NCI-H1417 (cell line): Measurements from ENCODE around the gene DIP2C.
"Not testable (repeated sequence)": the region's sequence is repeated elsewhere in the genome, so short reads cannot be mapped to it uniquely, and the experiment has no call there.

Experiments
- DNase-seq, 3 experiments: peaks; one replicate each; lab custom pipeline; 2025; lab: John Stamatoyannopoulos, UW

The DIP2C gene

GRCh38 chr10:356452-356851 is 333.0 kb downstream of the DIP2C start:
- DNase-seq, result no peak

DNA sequence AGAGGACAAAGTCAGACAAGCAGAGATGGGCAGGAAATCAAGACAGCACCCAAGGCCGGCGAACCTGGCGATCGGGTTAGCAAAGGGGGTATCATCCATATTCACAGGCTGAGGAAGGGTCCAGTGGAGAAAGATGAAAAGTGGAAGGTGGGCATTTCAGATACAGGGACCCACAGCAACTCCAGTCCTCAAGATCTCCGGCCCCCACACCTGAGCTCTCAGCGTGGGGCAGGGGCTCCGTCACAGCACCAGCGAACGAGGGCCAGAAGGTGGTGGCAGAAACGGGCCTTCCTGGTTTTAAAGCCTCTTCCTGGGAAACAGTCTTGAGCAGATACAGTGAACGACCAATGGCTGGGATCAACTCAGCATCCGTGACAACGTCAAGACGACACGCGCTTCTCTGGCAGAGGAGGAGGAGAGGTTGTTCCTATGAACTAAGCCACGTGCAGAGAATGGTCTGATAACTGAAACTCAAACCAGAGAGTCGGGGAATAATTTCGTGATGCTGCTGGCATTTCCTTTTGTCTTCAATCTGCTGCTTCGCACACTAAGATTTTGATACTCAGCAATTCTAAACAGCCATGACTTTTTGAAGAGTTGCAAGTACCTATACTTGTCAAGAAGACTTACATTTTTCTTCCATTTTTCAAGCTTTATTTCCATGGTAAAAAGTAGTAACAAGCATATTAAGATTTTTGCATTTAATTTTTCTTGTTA is 334.4 kb downstream of the DIP2C start:
- DNase-seq, result no peak

- no peak for DNase-seq
These were observed 336.8 kb downstream of the DIP2C start for GRCh38 chr10:352476-353235.

DNA sequence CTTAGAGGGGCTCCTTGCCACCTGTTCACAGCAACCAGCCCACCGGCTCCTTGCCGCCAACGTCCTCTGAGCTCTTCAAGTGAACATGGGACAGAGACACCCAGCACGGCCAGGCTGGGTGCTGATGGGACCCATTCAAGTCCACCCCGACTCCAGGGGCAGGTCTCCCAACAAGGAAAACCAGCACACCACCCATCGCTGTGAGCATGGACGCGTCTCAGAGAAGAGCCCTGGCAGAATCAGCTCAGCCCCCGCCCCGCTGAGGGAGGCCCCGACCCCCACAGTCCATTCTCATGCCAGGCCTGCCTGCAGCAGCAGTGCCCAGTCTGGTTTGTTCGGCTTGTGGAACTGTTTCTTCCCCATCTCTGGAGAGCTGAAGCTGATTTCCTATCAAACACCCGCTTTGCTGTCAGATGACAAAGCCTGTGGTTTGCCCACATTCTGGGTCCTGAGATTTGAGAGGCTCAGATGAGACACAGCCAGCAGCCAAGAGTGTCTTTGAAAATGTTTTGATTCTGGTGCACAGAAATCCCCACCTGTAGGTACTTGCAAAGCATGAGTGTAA is 337.6 kb downstream of the DIP2C start:
- no peak for DNase-seq

- no peak for DNase-seq
These were observed 338.4 kb downstream of the DIP2C start for GRCh38 chr10:350981-351501.

DNA sequence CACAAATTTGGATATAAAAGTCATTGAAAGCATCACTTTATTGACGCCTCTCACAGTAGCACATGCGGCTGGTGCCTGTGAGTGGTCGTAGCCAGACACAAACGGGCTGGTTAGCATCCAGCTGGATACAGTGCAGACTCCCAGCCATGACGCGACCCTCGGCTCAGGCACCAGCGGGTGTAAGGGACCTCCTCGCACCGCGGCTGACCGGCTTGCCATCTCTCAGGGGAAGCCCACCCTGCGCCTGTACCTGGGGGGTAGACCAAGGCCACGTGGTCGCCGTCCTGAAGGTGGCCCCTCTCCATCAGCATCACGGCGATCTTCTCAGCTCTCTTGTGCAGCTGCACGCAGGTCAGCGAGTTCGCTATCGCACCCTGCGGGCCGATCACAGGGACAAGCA is 340.4 kb downstream of the DIP2C start:
- DNase-seq, result no peak

DNA sequence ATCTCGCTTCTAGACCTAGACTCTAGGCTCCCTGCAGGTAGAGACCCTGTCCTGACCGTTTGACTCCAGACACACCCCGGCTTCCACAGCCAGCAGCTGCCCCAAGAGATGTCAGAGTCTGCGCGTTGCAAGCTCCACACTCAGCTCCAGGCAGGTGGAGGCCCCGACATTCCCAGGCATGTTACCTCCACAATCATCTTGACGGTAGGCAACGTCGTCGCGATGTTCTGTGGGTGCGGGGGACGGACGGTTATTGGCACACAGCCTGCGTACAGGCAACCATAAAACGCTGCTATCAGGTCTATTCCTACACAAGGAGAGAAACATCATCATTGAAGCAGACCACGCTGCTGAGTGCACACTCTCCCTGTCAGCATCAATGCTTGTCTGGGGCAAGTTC is 341.0 kb downstream of the DIP2C start:
- no peak for DNase-seq

GRCh38 chr10:347774-348173 is 341.7 kb downstream of the DIP2C start:
- DNase-seq, result not testable (repeated sequence)

GRCh38 chr10:347190-347589 is 342.3 kb downstream of the DIP2C start:
- DNase-seq, result not testable (repeated sequence)

DNA sequence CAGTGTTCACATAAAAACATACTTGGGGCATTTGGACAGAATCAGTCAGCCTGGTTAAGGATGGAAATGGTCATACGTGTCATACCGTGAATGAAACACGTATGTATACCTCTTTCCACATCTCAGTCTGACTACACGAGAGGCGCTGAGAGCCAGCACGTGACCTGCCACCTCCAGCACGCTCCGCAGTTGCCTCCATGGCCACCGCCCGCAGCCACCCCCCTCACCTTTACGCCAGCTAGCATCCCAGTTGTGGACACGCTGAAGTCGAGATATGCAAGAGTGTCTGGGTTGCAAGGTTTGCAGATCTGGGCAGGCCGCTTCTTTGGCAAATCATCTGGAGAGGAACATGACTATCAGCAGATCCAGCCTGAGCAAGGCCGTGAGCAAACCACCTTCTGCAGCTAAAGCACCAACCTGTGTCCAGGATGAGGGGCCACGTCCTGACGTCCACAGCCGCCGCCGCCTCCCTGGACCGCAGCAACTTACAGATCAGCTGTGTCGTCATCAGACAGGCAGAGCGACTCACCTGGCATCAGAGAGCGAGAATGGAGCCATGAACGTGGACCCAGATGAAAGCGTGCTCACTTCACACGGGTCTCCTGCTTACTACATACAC is 344.8 kb downstream of the DIP2C start:
- DNase-seq, result no peak

DNA sequence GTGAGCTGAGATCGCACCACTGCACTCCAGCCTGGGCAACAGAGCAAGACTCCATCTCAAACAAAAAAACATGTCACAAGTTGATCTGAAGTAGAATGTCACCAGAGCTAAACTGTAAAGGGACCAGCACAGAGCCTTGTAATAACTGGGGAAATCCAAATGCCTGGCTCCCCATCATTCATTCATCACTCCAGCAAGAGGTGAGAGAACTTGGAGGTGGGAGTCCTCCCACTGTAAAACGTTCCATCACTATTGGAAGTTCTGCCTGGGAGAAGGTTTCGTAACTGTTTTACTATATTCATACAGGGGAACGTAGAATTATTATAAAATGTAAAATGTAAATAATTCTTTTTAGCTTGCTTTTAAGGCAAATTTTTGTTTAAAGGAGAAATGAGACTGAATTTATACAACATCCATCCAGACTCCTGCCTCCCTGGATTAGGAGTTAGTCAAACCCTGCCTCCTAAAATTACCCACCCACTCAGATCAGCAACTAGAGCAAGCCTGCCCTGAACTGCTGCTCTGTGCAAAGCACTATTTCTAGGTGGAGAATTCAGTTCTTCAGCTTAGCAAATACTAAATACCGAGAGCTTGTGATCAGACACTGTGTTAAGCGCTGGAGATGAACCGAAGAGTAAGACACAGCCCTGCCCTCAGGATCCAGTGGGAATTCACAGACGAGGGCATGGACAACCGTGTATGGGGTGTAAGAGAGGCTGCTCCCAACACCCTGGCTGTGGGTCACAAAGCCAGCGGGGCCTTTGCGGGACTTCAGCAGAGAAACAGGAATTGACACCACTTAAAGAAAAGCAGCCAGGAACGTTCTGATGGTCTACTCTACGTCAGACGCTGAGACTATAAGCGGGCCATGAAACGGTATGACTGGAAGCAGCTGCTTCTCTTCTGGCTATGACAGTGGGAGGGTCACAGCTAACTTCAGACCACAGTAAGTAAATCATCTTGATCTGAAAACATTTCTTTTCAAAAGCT is 345.9 kb downstream of the DIP2C start:
- no peak for DNase-seq

- no peak for DNase-seq
These were observed 348.3 kb downstream of the DIP2C start for GRCh38 chr10:341081-341740.

- DNase-seq, result peak; percentile 1 to 38 (median 2)
These were observed 348.8 kb downstream of the DIP2C start for GRCh38 chr10:340646-341045.

DNA sequence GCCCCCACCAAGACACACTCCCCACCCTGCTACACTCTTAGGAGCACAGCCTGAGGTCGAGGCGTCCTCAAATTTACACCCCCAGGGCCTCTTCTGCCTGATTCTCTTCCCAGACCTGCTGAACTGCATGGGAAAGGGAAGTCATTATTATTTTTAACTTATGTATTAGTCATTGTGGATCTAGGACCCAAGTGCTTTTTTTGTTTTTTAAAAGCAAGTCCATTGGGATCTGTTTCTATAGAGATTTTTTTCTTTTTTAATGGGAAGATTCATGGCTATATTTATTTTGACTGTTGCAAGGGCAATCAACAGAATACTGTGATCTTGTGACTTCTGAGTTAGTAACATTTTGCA is 350.5 kb downstream of the DIP2C start:
- peak in 1 of 3 experiments; percentile 5 for DNase-seq

DNA sequence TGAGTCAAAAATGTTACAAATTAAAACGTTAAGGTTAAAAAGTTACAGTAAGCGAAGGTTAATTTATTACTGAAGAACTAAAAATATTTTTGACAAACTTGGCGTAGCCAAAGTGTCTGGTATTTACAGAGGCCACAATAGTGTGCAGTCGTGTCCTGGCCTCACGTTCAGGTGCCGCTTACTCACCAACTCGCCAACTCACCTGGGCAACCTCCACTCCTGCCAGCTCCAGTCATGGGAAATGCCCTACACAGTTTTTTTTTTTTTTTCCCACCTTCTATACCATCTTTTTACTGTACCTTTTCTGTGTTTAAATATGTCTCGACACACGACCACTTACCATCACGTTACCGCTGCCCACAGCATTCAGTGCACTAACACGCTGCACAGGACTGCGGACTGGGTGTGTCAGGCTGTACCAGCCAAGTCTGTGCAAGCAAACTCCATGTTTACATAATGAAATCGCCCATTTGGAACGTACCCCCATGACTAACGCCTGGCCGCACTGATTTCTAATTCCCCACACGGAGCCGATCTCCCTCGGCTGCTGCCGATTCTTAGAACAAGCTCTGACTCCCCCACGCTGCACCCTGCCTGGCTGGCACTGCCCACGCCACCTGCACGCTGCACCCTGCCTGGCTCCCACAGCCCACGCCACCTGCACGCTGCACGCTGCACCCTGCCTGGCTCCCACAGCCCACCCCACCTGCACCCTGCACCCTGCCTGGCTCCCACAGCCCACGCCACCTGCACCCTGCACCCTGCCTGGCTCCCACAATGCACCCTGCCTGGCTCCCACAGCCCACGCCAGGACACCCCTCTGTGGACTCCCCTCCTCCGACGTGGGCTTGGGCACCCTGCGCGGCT is 351.1 kb downstream of the DIP2C start:
- DNase-seq, result peak in 2 of 3 experiments; percentile 6 to 18

GRCh38 chr10:336247-336646 is 353.2 kb downstream of the DIP2C start:
- DNase-seq, result no peak

GRCh38 chr10:335151-335800 is 354.2 kb downstream of the DIP2C start:
- no peak for DNase-seq

DNA sequence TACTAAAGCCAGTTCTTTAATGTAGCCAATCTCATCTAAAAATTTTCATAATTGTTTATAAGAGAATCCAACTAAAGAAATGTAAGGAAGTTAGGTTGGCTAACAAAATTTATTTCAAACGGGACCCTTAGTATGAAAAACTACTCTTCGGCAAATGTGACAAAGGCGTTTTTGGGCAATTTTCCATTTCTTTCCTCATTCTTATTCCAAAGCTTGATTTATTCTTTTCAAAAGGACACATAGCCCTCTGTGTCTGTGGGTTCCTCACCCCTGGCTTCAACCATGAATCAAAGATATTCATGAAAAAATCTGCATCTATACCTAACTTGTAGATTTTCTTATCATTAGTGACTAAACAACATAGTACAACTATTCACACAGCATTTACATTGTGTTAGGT is 358.3 kb downstream of the DIP2C start:
- DNase-seq, result no peak
